A549 (cell line): ENCODE measurements around the gene ARHGAP18.

ENCODE experiments used
- EP300 ChIP-seq, 2 experiments: fragments of >200 bp; sonication (Bioruptor Twin); formaldehyde crosslinking; IDR thresholded peaks; 2 replicates in 1 of 2; 3 replicates in 1 of 2; pipeline ENCODE4 v1.6.1; 2016 to 2017
- POLR2A ChIP-seq: IDR thresholded peaks from 2 replicates; pipeline ENCODE4 v1.6.1; 2012; ENCODE audit warnings: mild to moderate bottlenecking, low read length

DNA sequence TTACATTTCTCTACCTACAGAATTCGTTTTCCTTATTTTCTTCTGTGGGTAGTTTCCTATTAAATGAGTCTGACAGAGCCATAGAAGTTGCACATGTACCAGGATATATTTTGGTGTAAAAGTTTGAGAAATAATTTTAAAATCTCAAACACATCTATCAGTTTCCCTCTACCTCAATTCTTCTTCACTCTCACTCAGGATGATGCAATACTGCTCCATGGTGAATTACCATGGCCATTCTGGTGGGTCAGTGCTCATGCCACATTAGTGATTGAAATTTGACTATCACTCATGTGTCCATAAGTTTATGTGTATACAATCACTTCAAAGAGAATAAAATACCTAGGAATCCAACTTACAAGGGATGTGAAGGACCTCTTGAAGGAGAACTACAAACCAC is 151.7 kb downstream of the ARHGAP18 start:
- TF ChIP-seq EP300 (IDR thresholded peaks at IDR 0.05) (no peak), POLR2A (no peak)
